Pulmonary artery endothelial cell (primary cell): ENCODE data around the gene PLG. TPM values are rescaled to one million over a fixed set of nuclear protein-coding genes. Genes with fewer than 3 reads are reported as not detected.

ENCODE experiments used
- total RNA-seq: library from RNA; depleted of rRNA; stranded (reverse); fragments of >200 nt; gene quantifications from 2 replicates; pipeline ENCODE4 v1.2.3, GENCODE V29; 2014

The PLG gene
- total RNA-seq, 1 donor from 2014 or later, result not detected

Other genes with a start within 250 kb of the PLG start
- not detected in 2 replicates for gene LPA, start 38.0 kb upstream of the PLG start, total RNA-seq